Fibroblast of the conjunctiva (primary cell): ENCODE results near the gene POLR2I.
"Not testable (repeated sequence)": the region's sequence is repeated elsewhere in the genome, so short reads cannot be mapped to it uniquely, and the experiment has no call there.

Source experiments
- DNase-seq: peaks from one replicate; pipeline ENCODE4 v3.0.0-alpha.2; 2010; ENCODE audit warnings: low read depth

POLR2I gene

DNA sequence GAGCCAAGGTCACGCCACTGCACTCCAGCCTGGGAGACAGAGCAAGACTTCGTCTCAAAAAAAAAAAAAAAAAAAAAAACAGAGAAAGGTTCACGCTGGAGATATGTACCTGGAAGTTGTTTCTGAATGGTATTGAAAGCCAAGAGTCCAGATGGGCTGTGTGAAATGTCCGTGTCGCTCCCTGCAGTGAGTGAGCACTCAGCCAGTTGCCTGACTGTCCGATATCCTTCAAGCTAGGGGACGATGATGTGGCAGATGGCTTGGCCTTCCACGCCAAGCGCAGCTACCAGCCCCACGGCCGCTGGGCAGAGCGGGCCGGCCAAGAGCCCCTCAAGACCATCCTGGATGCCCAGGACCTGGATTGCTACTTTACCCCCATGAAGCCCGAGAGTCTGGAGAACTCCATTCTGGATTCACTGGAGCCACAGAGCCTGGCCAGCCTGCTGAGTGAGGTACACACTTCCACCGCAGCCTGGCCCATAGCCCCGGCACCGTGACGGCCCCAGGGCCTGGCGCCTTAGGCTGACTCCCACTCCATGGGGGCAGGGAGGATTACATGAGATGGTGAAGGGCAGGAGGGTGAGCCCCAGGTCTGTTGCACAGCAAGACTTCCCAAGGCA is 15.4 kb downstream of the POLR2I start:
- no peak for DNase-seq

DNA sequence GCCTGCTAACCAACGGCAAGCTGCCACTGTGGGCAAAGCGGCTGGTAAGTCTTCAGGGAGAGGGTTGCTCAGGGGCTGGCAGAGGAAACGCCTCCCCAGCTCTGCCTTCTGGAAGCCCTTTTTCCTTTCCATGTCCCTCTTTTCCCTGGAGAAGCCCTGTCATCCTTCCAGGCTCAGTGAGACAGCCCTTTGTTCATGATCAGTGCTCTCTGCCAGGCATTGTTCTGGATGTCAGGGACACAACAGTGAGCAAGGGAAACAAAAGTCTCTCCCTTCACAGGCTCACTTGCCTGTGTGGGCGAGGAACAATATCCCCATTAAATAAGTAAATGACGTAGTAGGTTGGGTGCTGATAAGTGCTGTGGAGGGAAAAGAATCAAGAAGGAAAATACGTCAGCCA is 17.6 kb downstream of the POLR2I start:
- DNase-seq, result no peak

DNA sequence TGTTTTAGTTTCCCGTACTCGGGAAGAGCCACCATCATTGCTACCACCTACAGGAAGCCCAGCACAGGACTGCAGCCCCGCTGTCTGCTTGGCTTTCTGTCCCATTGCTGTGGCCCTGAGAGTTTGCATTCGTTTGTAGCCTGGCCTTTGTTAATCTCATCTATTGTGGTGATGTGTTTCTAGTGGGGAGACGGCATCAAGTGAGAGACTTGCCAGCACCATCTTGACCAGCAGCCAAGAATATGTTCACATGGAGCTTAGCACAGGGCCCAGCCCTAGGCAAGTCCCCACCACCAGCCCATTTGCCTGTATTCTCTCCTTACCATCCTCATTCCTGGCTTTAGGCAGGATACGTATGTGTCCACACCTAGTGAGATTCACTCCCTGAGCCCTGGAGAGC is 21.0 kb downstream of the POLR2I start:
- DNase-seq, result no peak

DNA sequence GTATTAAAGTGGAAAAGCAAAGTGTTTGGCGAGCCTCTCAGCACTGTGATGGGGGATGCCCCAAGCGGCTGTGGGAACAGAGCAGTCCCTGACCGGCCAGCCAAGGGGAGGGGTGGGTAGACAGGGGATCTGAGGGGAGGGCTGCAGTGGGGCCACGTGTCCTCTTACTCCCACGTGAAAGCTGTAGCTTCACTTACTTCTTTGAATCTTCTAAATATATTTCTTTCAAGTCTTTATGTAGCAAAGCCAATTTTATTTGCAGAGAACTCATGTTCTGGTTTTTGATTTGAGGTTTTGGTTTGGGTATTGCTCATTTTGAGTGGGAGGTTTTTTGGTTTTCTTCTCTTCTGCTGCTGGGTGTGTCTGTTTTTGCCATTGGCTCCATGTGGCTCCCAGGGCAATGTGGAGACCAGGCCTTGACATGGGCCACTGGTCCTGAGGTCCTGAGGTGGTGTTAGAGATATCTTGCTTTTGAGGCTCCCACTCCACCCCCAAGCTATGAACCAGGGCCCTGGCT is 21.5 kb downstream of the POLR2I start:
- no peak for DNase-seq

DNA sequence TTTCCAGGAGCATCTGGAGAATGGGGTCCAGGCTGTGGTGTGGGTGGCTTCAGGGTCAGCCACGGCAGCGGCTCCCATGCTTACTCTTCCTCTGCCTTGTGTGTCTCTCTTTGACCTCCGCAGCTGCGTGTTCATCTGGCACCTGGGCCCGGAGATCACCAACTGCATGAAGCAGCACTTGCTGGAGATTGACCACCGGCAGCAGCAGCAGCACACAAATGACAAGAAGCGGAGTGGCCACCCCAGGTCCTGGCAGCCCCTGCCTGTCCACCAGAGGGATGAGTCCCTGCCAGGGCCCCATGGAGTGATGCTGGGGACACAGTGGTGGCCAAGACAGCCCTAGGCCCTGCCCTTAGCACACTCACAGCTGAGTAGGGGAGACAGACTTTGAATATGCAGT is 22.1 kb downstream of the POLR2I start:
- DNase-seq, result no peak

DNA sequence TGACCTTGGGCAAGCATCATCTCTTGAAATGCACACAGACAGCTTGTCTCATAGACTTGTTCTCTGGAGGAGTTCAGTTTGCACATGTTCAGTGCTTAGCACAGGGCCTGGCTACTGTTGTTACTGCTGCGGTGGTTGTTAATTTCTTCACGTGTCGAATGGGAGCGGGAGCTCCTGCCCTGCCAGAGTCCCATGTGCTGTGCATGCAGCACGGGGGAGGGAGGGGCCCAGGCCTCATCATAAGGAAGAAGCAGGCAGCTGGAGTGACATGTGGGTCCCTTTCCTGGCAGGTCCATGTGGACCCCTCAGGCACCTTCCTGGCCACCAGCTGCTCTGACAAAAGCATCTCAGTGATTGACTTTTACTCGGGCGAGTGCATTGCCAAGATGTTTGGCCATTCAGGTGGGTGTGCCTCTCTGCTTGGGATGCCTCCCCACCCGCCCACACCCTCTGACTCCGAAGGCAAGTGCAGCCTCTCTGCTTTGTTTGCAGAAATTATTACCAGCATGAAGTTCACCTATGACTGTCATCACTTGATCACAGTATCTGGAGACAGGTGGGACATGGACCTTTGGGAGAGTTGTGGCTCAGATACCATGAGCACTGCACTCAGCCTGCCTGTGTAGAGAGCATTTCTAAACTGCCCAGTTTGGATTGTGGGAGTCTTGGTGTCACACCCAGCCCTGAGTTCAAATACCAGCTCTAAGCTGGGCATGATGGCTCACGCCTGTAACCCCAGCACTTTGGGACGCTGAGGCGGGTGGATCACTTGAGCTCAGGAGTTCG is 23.6 kb downstream of the POLR2I start:
- DNase-seq, result no peak

DNA sequence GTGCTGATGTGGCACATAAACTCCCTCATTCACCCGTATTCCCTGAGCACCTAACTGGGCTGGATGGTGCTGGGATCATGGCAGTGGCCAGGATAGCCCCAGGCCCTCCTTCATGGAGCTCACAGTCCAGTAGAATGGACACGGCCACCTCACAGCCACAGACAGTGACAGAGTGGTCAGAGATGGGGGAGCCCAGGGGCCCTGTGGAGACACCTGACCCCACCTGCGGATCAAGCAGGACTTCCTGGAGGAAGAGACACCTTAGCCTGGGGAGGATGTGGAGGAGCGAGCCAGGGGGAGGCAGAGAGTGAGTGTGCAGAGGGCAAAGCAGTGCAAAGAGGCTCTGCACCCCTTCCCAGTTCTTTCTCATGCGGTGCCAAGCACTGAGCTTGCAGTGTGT is 24.8 kb downstream of the POLR2I start:
- no peak for DNase-seq

DNA sequence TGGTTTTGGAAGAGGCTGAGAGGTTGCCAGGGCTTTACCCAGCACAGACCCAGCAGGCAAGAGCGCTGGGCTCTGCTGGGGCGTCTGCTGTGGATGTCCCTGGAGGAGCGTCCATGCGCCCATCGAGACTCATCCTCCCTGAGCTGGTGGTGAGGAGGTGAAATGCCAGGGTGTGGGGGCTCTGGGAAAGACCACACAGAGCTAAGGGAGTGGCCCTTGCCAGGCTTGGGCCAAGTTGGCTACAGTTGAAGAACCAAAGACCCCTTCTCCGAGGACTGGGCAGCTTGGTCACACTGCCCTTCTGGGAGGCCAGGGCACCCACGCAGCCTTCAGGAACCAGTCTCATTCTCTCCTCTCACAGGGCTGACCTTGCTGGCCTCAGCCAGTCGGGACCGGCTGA is 28.3 kb downstream of the POLR2I start:
- no peak for DNase-seq

DNA sequence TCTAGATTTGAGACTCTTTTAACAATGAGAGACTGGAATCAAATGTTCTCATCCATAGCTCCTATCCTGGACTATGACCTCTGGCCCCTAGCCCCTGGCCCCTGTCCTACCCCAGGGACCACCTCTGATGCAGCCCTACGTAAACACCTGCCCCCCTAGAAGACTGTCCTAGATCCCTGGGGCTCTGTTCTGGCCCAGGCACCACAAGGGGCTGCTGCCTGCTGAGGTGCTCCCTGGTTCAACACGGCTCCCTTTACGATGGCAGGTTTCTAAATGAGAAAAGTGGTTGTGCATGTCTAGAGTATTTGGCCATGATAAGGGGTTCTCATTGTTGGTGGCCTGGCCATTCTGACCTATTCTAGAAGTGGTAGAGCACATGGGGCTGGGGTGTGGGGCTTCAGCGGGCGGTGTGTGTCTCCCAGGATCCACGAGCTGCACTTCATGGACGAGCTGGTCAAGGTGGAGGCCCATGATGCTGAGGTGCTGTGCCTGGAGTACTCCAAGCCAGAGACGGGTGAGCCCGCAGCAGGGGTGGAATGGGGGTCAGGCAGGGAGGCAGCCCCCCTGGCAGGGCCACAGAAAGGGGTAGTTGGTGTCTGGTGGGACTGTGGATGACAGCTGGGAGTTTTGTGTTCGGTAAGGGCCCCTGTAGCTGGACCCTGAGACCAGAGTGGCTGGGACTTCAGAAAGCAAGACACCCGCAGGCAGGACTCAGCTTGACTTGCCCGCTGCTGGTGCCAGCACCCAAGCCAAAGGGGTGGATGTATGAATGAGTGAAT is 30.3 kb downstream of the POLR2I start:
- no peak for DNase-seq

DNA sequence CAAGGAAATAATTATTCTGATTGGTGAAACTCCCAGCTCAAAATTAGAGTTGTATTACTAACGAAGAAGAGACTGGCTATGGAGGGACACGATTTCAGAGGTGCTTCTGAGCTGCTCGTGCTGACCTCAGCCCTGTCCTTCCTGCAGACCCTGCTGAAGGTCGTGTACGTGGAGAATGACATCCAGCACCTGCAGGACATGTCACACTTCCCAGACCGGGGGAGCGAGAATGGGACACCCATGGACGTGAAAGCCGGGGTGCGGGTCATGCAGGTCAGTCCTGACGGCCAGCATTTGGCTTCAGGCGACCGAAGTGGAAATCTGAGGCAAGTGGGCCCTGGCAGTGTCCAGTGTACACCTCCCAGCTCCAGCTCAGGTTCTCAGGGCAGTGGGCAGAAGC is 31.8 kb downstream of the POLR2I start:
- DNase-seq, result no peak

DNA sequence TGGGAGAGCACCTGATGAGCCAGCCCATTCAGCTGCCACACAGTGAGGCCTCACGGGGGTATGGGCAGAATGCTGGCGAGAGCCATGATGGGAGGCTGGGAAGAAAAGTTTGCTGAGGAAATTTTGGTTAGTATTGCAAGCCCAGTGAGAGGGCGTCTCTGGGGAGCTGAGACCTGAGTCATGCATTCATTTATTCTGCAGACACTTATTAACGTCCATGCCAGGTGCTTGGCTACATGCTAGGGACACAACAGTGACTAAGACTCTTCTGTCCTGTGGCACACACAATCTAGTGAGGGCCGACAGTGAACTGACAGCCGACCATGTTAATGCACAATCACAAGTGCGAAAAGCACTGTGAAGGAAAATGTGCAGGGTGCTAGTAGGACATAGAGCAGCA is 32.8 kb downstream of the POLR2I start:
- no peak for DNase-seq

DNA sequence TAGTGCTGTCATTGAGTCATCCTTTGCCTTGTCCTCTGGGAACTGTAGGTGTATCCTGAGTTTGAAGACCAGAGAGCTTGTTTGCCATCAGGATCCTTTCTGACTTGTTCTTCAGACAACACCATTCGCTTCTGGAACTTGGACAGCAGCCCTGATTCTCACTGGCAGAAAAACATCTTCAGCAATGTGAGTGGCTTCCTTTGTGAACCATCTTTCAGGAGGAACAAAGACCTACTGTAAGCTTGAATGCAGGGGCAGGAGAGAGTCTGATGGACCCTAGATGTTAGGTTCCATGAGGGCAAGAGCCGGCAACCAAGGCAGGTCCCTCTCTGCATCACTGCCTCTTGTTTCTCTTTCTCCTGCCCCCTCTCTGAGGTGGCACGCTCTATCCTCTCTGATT is 33.3 kb downstream of the POLR2I start:
- no peak for DNase-seq

DNA sequence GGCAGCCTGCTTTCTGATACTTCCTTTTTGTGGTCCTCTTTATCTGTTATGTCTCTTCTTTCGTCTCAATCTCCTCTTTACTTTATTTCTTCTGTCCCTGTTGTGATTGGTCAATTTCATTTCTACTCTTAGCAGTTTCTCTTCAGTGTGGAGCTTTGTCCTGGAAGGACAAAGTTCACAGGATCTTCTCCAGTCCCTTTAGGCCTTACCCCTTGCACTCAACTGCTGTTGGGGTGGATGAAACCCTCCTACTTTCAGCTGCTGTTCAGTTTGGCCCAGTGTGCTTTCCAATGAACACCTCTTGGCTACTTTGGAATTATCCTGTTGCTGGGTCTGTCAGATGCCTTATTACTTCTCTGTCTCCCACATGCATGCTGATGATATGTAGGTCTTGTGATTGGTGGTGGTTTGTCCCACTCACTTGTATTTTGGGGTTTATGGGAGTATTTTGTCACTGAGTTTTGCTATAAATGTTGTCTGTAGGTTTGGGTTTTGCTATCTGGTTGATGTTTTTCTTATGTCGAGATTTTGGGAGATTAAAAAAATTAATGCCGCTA is 35.2 kb downstream of the POLR2I start:
- DNase-seq, result no peak

DNA sequence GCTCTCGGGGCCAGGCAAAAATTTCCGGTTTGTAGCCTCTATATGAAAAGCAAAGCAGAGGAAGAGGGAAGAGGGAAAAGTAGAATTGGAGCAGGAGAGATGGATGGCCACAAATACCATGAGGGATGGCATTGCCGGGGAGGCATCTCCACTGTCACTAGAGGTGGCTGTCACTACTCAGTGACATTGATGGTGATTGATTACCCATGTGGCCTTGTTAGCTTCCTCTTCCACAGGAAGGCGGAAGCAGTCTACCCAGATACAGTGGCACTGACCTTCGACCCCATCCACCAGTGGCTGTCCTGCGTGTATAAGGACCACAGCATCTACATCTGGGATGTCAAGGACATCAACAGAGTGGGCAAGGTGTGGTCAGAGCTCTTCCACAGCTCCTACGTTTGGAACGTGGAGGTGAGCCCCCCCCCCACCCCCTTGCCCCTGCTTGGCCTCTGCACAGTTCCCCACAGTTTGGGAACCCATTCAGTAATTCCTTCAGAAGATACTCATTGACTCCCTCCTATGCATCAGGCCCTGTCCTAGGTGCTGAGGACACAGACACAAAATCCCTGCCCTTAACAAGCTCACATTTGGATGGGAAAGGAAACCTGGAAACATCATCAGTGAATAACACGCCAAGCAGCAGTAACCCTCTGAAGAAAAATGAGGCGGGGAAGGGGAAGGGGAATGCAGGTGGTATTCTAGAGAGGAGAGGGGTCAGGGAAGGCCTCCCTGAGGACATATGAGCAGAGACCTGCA is 41.4 kb downstream of the POLR2I start:
- no peak for DNase-seq

DNA sequence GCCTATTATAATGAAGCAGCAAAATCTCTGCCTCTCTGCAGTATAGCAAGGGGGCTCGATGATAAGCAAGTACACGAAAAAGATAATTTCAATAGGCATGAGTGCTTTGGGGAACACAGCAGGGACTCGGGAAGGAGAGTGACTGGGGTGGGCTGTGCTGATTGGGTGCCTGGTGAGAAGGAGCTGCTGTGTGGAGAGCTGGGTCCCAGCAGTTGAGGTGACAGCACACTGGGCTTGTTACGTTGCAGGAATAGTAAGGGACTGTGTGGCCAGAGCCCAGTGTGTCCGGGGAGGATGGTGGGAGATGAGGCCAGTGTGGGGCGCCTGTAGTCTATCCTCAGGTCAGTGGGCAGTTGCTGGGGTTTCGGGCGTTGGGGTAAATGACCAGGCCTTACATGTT is 42.6 kb downstream of the POLR2I start:
- DNase-seq, result no peak

DNA sequence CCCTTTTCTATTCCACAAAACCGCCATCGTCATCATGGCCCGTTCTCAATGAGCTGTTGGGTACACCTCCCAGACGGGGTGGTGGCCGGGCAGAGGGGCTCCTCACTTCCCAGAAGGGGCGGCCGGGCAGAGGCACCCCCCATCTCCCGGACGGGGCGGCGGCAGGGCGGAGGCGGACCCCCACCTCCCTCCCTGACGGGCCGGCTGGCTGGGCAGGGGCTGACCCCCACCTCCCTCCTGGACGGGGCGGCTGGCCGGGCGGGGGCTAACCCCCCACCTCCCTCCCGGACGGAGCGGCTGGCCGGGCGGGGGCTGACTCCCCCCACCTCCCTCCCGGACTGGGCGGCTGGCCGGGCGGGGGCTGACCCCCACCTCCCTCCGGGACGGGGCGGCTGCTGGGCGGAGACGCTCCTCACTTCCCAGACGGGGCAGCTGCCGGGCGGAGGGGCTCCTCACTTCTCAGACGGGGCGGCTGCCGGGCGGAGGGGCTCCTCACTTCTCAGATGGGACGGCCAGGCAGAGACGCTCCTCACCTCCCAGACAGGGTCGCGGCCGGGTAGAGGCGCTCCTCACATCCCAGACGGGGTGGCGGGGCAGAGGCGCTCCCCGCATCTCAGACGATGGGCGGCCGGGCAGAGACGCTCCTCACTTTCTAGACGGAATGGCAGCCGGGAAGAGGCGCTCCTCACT is 45.7 kb downstream of the POLR2I start:
- DNase-seq, result not testable (repeated sequence)

DNA sequence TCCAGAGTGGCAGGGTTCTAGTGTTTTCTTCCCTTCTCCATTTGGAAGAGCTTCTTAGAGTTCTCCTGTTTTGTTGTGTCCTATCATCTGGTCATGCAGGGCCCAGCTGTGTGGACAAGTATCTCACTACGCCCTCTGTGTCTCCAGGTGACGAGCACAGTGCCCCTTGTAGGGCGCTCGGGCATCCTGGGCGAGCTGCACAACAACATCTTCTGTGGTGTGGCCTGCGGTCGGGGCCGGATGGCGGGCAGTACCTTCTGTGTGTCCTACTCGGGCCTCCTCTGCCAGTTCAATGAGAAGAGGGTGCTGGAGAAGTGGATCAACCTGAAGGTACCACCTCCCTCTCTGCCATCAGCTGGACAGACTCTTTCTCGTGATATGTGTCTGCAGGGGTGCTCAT is 47.0 kb downstream of the POLR2I start:
- DNase-seq, result no peak

DNA sequence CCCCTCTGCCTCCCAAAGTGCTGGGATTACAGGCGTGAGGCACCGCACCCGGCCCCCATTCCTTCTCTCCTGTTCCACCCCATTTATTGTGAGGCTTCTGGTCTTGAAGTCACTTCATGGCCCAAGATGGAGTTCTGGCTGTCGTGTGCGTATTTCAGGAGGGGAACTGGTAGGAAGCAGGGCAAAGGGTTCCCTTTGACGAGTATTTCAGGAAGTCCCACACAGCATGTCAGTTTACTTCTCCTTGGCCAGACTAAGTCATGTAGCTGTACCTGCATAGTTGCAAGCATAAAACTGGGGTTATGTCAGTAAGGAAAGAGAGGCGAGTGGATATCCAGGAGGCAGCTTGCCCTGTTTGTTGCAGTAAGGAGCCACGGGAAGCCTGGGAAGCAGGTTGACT is 49.8 kb downstream of the POLR2I start:
- no peak for DNase-seq
